H54 (cell line): ENCODE results near the gene CAMK2D.
A peak's percentile ranks its signal among the peaks of the same experiment; 100 is the strongest.
"Not testable (repeated sequence)": the region's sequence is repeated elsewhere in the genome, so short reads cannot be mapped to it uniquely, and the experiment has no call there.

Experiments used
- DNase-seq: peaks from one replicate; pipeline ENCODE4 v3.0.0; 2011; ENCODE audit warnings: low spot score, mixed read lengths; ENCODE audit not compliant: insufficient read length
- FAIRE-seq: peaks from 3 replicates; lab custom pipeline; 2011; peaks lifted over from hg19 to GRCh38; lab: Jason Lieb, UNC
- POLR2A ChIP-seq: IDR thresholded peaks from 2 replicates; pipeline ENCODE4 v1.6.1; 2011; ENCODE audit warnings: low read depth, mild to moderate bottlenecking, low read length

The CAMK2D gene

DNA sequence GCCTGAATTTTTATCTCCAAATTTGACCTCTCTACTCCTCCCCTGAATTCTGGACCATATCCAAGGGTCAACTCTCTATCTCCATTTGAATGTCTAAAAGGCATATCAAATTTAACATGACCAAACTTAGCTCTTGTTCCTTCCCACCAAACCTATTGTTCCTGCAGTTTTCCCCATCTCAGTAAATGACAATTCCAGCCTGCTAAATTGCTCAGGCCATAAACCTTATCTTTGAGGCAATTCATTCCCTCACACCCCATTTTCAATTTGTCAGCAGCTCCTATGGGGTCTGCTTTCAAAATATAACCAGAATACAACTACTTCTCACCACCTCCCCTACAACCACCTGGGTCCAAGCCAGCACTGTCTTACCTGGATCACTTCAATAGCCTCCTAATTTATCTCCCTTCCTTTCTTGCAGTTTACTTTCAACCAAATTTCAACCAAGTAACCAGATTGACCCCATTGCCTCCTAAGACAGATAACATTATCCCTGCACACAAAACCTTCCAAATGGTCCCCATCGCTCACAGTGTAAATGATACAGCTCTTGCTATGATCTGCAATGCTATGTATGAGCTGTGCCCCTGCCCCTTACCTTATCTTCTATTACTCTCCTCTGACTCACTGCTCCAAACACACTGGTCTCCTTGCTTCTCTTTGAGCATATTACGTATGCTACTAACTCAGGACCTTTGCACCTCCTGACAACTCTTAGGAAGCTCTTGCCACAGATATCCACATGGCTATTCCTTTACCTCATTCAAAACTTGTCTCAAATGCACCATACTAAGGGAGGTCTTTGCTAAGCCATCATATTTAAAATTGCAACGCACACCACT is 66.0 kb downstream of the CAMK2D start:
- TF ChIP-seq POLR2A, result no peak
- no peak for DNase-seq
- no peak for FAIRE-seq

DNA sequence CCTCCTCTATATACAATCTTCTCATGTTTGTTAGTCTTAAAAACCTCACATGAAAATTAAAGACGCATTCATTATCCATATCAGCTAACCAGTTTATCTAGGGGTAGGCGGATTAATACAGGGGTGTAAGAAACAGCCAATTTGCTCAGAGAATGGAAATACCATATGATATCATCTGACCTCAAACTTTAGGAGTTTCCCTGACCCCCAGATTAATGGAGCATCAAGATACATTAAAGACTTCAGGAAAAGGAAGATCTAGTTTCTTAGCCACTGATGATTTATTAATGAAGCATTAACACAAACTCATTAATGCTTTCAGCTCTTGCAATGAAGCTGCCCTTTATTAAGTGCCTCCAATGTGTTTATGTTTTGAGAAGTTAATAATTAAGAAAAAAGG is 67.5 kb downstream of the CAMK2D start:
- FAIRE-seq (no peak), DNase-seq (no peak)
- TF ChIP-seq POLR2A, result no peak

DNA sequence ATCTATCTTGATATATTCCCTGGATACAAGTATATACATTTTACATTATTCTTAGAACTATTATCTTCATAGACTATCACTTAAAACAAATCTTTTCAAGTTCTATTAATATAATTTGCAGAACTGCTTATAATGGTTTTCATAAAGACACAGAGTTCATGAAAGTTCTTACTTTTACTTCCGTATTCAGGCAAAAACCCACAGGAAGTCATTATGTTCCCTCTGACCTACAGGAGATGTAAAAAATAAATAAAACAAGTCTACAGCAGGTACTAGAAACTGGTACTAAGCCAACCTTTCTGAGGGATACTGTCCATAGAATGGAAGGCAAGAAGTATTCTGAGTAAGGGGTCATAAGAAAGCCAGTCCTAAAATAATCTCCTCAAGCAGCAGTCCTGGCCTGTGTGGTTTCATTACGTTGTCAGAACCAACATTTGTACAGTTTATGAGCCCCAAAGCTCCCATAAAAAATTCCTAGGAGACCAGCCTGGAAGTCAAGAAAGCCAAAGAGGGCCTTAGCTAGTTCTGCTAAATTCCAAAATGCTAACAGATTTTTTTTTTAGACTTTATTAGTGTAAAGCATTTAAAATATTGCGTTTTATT is 68.6 kb downstream of the CAMK2D start:
- TF ChIP-seq POLR2A, result no peak
- FAIRE-seq, result no peak
- no peak for DNase-seq

DNA sequence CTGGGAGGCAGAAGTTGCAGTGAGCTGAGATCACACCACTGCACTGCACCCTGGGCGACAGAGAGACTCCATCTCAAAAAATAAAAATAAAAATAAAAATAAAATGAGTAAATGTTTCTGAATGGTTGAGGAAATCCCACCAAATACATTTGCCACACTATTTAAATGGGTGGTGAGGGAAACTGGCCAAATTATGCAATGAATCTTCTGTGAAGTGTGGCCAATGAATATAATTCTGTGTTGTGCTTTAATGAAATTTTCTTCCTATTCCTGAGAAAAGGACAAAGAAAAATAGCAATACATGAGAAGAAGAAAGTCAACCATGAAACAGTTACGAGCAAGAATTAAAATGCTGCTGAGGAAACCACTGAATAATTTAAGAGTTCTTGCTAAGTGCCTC is 69.9 kb downstream of the CAMK2D start:
- DNase-seq, result no peak
- TF ChIP-seq POLR2A, result no peak
- no peak for FAIRE-seq

DNA sequence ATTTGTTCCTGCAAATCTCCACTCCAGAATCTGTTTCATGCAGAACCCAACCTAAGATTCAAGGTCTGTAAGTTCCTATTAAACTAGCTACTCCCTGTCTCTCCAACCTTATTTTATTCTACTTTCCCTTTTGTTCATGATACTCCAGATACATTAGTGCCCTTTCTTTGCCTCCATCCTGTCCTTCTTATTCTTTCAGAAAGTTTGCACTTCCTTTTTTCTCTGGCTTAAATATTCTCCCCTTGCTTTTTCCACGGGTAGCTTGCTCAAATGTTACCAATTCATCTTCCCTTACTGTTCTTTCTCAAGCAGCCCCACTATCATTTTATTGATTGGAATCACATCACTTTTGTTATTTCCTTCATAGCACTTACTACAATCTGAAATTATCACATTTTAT is 72.1 kb downstream of the CAMK2D start:
- no peak for TF ChIP-seq POLR2A
- DNase-seq (no peak), FAIRE-seq (no peak)

DNA sequence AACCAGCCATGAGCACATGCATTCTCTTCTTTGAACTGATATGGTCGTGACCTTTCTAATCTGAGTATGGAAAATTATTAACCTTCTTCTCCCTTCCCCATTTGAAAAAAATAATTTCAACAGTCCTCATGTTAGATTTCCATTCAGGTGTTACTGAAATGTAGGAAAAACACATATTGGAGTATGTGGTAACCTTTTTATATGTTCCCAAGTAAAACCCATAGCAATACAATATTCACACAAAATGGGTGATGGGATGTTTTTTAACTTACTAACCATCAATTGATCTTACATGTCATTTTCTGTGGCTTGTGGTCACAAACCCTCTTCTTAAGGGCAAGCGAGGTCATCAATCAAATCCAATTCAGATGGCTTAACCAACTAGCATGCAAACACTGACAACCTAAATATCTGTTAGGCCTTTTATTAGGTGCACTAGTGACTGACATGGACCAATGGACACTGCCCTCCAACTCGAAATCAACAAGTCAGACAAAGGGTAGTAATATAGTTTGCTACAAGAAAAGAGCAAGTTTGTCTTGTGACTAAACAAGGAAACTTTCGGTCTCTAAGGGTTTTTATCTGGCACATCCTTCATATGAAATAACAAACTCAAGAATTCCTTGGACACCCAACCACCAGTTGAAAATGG is 74.3 kb downstream of the CAMK2D start:
- no peak for DNase-seq
- no peak for TF ChIP-seq POLR2A
- no peak for FAIRE-seq

DNA sequence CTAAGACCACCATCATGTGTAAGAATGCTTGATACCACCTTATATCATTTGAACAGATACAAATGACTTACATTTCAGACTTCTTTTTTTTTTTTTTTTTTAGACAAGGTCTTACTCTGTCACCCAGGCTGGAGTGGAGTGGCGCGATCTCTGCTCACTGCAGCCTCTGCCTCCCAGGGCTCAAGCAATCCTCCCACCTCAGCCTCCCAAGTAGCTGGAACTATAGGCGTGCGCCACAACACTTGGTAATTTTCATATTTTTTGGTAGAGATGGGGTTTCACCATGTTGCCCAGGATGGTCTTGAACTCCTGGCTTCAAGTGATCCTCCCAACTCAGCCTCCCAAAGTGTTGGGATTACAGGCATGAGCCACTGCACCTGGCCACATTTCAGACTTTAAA is 76.4 kb downstream of the CAMK2D start:
- FAIRE-seq, DNase-seq: not testable (repeated sequence)

DNA sequence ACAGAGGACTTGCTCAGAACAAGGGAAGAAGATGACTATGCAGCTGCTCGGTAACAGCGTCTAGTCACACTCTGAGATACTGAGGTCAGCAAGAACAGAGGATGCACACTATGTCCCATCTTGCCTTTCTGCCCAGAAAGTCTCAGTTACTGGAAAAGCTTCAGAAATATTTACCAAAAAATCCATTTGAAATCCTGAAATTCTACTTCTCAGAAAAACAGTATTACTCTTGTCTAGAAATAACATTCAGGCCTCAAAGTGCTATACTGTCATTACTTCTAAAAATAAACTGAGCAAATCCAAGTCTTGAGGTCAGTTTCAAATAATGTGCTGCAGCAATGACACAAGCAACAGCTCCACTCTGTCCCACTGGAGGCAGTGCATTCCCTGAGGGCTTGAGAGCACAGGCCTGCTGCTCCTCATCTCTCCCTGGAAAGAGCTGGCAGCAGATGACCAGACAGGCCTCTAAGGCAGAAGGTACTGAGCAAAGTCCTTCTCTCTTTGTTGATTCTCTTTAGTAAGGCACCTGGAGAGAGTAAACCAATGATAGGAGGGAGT is 76.9 kb downstream of the CAMK2D start:
- no peak for TF ChIP-seq POLR2A
- no peak for DNase-seq
- peak; percentile 20 for FAIRE-seq

DNA sequence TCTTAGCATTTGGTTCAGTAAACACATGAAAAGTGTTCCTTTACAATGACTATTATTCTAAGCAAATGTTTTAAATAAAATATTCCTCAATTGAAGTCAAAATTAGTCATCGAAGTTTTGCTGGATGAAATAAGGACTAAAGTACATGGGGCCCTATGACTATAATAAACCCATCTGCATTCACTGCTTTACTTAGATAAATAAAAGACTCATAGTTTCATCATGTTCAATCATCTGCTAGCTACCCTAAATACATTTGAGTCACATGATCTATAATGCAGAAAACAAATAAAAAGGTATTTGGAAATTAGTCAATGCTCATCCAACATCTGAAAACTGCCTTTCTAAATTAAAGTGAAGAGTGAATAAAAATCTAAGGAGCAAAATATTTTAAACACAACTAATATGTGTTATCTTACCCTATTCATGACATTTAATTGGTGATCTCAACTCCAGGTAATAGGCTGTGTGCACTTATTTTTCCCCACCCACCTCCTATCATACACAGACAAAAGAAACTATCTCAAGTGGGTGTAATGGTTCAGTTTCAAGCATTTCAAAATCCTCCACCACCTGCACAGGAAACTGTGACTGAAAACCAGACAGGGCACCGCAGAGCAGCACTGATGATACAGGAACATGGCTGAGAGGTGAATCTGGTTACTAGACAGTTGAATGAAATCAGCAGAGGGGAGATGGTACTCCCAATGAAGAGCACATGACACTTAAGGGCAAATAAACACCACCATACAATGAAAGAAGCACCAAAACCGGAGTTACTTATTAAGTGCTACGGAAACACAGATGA is 78.6 kb downstream of the CAMK2D start:
- DNase-seq, result no peak
- no peak for TF ChIP-seq POLR2A
- FAIRE-seq, result no peak

DNA sequence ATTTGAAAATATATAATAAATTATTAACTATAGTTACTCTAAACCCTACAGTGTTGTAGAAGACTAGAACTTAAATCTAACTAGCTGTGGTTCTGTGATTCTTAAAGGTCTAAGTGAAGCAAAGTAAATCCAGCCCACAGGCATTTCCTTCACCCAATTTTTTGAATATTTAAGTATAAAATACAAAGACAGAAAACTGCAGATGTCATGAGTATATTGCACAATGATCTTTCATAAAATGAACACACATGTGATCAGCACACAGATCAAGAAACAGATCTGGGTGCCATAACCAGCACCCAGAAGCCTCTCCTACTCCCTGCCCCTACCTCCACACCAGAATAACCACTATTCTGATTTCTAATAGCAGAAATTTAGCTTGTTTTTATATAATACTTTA is 82.9 kb downstream of the CAMK2D start:
- no peak for DNase-seq
- FAIRE-seq, result no peak
- TF ChIP-seq POLR2A, result no peak

DNA sequence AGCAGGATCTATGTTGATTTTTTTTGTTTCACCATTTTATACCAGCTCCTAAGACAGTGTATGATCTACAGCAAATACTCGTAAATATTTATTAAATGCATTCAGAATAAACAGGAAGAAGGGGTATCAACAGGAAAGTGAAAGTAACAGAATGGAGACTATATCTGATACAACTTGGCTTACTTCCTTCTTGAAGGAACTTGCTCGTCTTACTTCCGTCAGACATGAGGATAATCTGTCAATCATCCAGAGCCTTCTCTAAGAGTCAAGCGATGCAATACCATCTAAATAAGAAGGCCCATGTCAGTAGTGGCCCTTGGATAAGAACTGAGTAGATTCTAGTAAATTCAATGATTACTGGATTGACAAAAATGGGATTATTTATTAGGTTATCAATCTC is 84.2 kb downstream of the CAMK2D start:
- no peak for FAIRE-seq
- DNase-seq, result no peak
- TF ChIP-seq POLR2A, result no peak

DNA sequence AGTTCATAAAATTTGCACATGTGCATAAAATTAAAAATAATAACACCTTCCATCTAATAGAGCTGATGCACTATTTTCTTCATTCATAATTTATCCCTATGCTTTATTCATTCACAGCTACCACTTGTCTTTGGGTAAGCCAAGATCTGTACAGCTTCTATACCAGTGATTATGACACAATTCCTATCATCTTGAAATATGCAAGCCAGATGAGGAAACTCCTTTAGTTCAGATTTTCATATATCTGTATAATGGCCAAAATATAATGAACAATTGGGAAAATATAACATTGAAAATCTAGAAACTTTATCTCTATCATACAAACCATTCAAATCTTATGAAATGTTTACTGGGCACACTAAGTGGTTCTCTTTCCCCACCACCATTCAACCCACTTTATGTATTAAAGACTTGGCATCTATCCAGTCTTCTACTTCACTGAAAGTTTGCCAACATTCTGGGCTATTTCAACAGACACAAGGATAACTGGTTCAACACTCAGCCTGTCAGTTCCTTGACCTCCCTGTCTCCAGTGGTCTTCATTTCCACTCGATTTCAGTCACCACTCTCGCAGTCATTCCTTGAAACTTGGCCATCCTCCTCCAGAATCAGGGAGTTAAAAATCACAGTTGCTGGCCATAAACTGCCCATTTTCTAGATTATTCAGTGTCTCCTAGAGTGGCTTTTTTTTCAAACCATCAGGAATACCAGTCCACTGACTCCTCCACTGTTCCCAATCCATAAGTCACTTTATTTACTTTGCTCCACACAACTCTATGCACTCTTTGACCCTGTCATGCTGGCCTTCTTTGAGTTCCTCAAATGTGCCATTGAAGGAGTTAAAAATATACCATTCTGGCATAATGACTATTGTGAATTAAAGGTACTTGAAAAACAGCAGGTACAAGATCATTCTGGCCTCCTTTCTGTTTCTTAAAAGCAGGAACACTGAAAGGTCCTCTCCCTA is 85.5 kb downstream of the CAMK2D start:
- FAIRE-seq (no peak), DNase-seq (no peak)
- no peak for TF ChIP-seq POLR2A
